HEK293 (cell line): ENCODE results near the gene VPS9D1.

Source experiments
- CTCF ChIA-PET: fragments of 350-600 bp; formaldehyde crosslinking; extraction: SDS; loops from one replicate; lab custom pipeline; 2021; ENCODE audit warnings: antibody characterized with exemption; lab: Yijun Ruan, JAX
- POLR2A ChIA-PET: fragments of 300-600 bp; formaldehyde crosslinking; extraction: SDS; loops from one replicate; lab custom pipeline; 2020; ENCODE audit warnings: antibody characterized with exemption, inconsistent platforms; lab: Yijun Ruan, JAX
- H3K27ac ChIP-seq: fragments of 200-500 bp; sonication (Bioruptor generic); 2 replicates; pipeline ENCODE4 v1.5.1; 2014; ENCODE audit warnings: low read depth, low read length, control low read depth, inconsistent platforms; ENCODE audit errors: extremely low read depth
- H3K36me3 ChIP-seq, 2 experiments: fragments of 200-500 bp in 1 of 2; sonication (Bioruptor generic) in 1 of 2; 1 replicate in 1 of 2; 2 replicates in 1 of 2; pipeline ENCODE4 v1.5.1; 2014 to 2017; ENCODE audit warnings: inconsistent platforms in 2 of 2, low read length in 2 of 2; ENCODE audit not compliant: control insufficient read depth in 2 of 2, insufficient read depth in 1 of 2
- H3K4me1 ChIP-seq: fragments of 200-500 bp; sonication (Bioruptor generic); 2 replicates; pipeline ENCODE4 v1.5.1; 2014; ENCODE audit warnings: mild to moderate bottlenecking, low read length, inconsistent platforms; ENCODE audit not compliant: control insufficient read depth, insufficient read depth
- H3K4me3 ChIP-seq: 2 replicates; pipeline ENCODE4 v1.5.1; 2011; ENCODE audit warnings: low read depth, mild to moderate bottlenecking, control low read depth, low read length, moderate library complexity
- H3K9me3 ChIP-seq: fragments of 200-500 bp; sonication (Bioruptor generic); 2 replicates; pipeline ENCODE4 v1.5.1; 2014; ENCODE audit warnings: low read depth, low read length, inconsistent platforms; ENCODE audit not compliant: control insufficient read depth, insufficient read depth
- GFI1B ChIP-seq: fragments of 450-650 bp; formaldehyde crosslinking; IDR thresholded peaks from 2 replicates; pipeline ENCODE4 v1.5.1; 2016; ENCODE audit warnings: missing biosample characterization, missing genetic modification characterization
- IKZF3 ChIP-seq: fragments of 450-650 bp; IDR thresholded peaks from 2 replicates; pipeline ENCODE4 v1.5.0; 2018; ENCODE audit warnings: missing biosample characterization, mild to moderate bottlenecking, missing genetic modification characterization, moderate library complexity
- REPIN1 ChIP-seq: fragments of 450-650 bp; formaldehyde crosslinking; IDR thresholded peaks from 2 replicates; pipeline ENCODE4 v1.5.1; 2017; ENCODE audit warnings: missing biosample characterization, missing genetic modification characterization, low read depth
- SP3 ChIP-seq: fragments of 450-650 bp; formaldehyde crosslinking; IDR thresholded peaks from 2 replicates; pipeline ENCODE4 v1.5.1; 2016; ENCODE audit warnings: missing biosample characterization, missing genetic modification characterization
- ZBTB48 ChIP-seq: fragments of 450-650 bp; formaldehyde crosslinking; IDR thresholded peaks from 2 replicates; pipeline ENCODE4 v1.5.1; 2016; ENCODE audit warnings: missing biosample characterization, missing genetic modification characterization
- ZBTB7A ChIP-seq: fragments of 450-650 bp; formaldehyde crosslinking; IDR thresholded peaks from 2 replicates; pipeline ENCODE4 v1.5.1; 2016; ENCODE audit warnings: low read depth, missing biosample characterization, missing genetic modification characterization
- ZNF157 ChIP-seq: fragments of 450-650 bp; formaldehyde crosslinking; IDR thresholded peaks from 2 replicates; pipeline ENCODE4 v1.5.1; 2016; ENCODE audit warnings: missing biosample characterization, missing genetic modification characterization
- ZNF211 ChIP-seq: fragments of 450-650 bp; formaldehyde crosslinking; IDR thresholded peaks from 2 replicates; pipeline ENCODE4 v1.5.1; 2016; ENCODE audit warnings: low read depth, missing biosample characterization, missing genetic modification characterization
- ZNF239 ChIP-seq: fragments of 450-650 bp; formaldehyde crosslinking; IDR thresholded peaks from 2 replicates; pipeline ENCODE4 v1.5.1; 2016; ENCODE audit warnings: missing biosample characterization, missing genetic modification characterization
- ZNF335 ChIP-seq: fragments of 450-650 bp; formaldehyde crosslinking; conservative IDR thresholded peaks from 2 replicates; pipeline ENCODE4 v1.5.1; 2016; ENCODE audit warnings: missing biosample characterization, missing genetic modification characterization
- ZNF404 ChIP-seq: fragments of 450-650 bp; formaldehyde crosslinking; IDR thresholded peaks from 2 replicates; pipeline ENCODE4 v1.5.1; 2017; ENCODE audit warnings: missing biosample characterization, missing genetic modification characterization
- ZNF514 ChIP-seq: fragments of 450-650 bp; formaldehyde crosslinking; IDR thresholded peaks from 2 replicates; pipeline ENCODE4 v1.5.1; 2016; ENCODE audit warnings: missing biosample characterization, missing genetic modification characterization
- ZNF571 ChIP-seq: fragments of 450-650 bp; formaldehyde crosslinking; IDR thresholded peaks from 2 replicates; pipeline ENCODE4 v1.5.0; 2017; ENCODE audit warnings: missing biosample characterization, missing genetic modification characterization
- ZNF600 ChIP-seq: fragments of 450-650 bp; formaldehyde crosslinking; IDR thresholded peaks from 2 replicates; pipeline ENCODE4 v1.5.1; 2016; ENCODE audit warnings: missing biosample characterization, missing genetic modification characterization
- ZNF792 ChIP-seq: fragments of 450-650 bp; formaldehyde crosslinking; IDR thresholded peaks from 2 replicates; pipeline ENCODE4 v1.5.1; 2016; ENCODE audit warnings: missing biosample characterization, missing genetic modification characterization
- TF ChIP-seq, protein P1 (sequence below): fragments of 450-650 bp; IDR thresholded peaks from 2 replicates; pipeline ENCODE4 v1.5.1; 2018; ENCODE audit warnings: missing biosample characterization, mild to moderate bottlenecking, missing genetic modification characterization
- TF ChIP-seq, protein P2 (sequence below): fragments of 450-650 bp; formaldehyde crosslinking; IDR thresholded peaks from 2 replicates; pipeline ENCODE4 v1.5.1; 2016; ENCODE audit warnings: missing biosample characterization, missing genetic modification characterization
- TF ChIP-seq, protein P3 (sequence below): fragments of 450-650 bp; formaldehyde crosslinking; IDR thresholded peaks from 2 replicates; pipeline ENCODE4 v1.5.1; 2016; ENCODE audit warnings: missing biosample characterization, missing genetic modification characterization
- TF ChIP-seq, protein P4 (sequence below): fragments of 450-650 bp; formaldehyde crosslinking; IDR thresholded peaks from 2 replicates; pipeline ENCODE4 v1.5.1; 2016; ENCODE audit warnings: missing biosample characterization, missing genetic modification characterization, borderline replicate concordance
- TF ChIP-seq, protein P5 (sequence below): fragments of 450-650 bp; formaldehyde crosslinking; IDR thresholded peaks from 2 replicates; pipeline ENCODE4 v1.5.1; 2016; ENCODE audit warnings: missing biosample characterization, missing genetic modification characterization
- TF ChIP-seq, protein P6 (sequence below): fragments of 450-650 bp; formaldehyde crosslinking; IDR thresholded peaks from 2 replicates; pipeline ENCODE4 v1.5.1; 2016; ENCODE audit warnings: missing biosample characterization, missing genetic modification characterization

VPS9D1 gene

DNA sequence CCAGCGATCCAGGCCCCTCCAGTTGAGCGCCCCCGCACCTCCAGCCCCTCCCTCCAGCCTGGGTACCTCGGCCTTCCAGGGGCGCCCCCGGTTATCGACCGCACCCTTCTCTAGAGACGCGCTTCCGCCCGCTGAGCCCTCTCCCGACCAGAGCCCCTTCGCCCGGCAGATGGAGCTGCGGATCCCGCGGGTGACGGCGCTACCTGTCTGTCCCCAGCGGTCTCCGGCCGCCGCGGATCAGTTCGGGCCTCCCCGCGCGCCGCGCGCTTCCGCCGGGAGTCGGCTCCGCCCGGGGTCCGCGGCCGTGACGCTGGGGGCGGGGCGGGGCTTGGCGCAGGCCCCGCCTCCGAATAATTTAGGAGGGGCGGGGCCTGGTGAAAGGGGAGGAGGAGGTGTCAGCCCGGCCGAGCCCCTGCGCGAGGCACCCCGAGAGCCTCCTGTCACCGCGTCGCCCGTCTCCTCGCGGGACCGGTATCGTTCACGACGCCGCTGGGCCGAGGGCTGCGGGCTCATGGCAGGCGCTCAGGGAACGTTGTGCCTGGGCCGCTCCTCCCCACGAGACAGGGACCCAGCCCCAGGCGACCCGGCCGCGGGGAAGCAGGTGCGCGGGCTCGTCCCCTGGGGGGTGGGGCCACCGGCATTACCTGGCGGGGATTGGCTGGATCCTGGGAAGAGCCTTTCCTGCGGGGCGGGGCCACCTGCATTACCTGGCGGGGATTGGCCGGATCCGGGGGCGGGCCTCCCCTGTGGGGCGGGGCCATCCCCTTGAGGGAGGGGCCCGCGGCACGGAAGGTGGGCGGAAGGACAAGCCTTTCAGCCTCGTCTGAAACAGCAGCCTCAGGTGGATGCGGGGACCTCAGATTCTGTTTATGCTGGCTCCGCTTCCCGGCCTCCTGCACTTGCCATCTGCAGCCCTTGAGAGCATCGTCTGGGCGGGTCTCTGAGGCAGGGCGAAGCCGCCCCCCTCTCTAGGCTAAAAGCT lies 19.0 kb downstream of the VPS9D1 start, which contains the start of gene SPATA2L (continued):
- TF ChIP-seq, protein P1, sequence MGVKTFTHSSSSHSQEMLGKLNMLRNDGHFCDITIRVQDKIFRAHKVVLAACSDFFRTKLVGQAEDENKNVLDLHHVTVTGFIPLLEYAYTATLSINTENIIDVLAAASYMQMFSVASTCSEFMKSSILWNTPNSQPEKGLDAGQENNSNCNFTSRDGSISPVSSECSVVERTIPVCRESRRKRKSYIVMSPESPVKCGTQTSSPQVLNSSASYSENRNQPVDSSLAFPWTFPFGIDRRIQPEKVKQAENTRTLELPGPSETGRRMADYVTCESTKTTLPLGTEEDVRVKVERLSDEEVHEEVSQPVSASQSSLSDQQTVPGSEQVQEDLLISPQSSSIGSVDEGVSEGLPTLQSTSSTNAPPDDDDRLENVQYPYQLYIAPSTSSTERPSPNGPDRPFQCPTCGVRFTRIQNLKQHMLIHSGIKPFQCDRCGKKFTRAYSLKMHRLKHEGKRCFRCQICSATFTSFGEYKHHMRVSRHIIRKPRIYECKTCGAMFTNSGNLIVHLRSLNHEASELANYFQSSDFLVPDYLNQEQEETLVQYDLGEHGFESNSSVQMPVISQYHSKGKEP (tag by site-specific recombination), result no peak
- TF ChIP-seq ZNF792 (tag by site-specific recombination) (no peak), GFI1B (no peak), ZNF239 (tag by site-specific recombination) (no peak), SP3 (peak; percentile 96), ZNF571 (tag by site-specific recombination) (no peak), ZNF514 (no peak), ZNF157 (tag by site-specific recombination) (no peak), ZNF404 (tag by site-specific recombination) (no peak)
- TF ChIP-seq, protein P2, sequence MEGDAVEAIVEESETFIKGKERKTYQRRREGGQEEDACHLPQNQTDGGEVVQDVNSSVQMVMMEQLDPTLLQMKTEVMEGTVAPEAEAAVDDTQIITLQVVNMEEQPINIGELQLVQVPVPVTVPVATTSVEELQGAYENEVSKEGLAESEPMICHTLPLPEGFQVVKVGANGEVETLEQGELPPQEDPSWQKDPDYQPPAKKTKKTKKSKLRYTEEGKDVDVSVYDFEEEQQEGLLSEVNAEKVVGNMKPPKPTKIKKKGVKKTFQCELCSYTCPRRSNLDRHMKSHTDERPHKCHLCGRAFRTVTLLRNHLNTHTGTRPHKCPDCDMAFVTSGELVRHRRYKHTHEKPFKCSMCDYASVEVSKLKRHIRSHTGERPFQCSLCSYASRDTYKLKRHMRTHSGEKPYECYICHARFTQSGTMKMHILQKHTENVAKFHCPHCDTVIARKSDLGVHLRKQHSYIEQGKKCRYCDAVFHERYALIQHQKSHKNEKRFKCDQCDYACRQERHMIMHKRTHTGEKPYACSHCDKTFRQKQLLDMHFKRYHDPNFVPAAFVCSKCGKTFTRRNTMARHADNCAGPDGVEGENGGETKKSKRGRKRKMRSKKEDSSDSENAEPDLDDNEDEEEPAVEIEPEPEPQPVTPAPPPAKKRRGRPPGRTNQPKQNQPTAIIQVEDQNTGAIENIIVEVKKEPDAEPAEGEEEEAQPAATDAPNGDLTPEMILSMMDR (tag by site-specific recombination), result peak; percentile 77; the same call in 1 of the 2 replicates
- TF ChIP-seq, all 188 proteins: peak for 29

DNA sequence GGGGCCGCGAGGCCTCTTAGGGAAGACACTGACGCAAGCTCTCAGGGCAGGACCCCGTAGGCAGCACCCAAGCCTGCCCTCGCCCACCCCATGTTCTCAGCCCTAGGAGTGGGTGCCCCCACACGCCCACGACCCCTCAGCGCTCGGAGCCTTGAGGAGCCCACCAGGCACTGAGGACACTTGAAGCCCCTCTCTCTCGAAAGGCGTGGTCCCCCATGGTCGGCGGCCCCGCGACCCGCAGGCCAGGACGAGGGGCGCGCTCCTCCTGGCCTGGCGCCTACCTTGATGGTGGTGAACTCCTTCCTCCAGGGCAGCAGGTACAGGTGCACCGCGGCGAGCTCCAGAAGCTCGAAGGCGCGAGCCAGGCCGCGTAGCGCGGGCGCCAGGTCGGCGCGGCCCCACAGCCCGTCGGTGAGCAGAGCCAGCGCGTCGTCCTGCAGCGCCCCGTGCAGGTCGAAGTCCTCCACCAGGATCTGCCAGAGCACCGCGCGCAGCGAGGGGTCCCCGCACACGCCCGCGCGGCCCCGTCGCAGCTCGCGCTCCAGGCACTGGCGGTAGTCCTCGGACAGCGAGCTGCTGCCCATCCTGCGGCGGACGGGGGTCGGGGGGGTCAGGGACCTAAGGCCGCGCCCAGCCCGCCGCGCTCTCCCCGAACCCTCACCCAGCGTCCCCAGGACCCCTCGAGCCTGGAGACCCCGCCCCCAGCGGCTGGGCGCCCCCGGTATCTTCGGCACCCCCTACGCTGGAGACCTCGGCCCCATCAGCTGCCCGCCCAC lies 19.9 kb downstream of the VPS9D1 start:
- Histone ChIP-seq H3K36me3 (peaks cover 0 to 29% of the 10 kb centered on the region in 2 experiments; a peak in 2 of 3 replicates), H3K4me3 (peak overlapping the region; percentile 68), H3K27ac (peak overlapping the region; percentile 65), H3K4me1 (peaks cover 8% of the 10 kb centered on the region), H3K9me3 (no peaks in the 10 kb centered on the region)
- ChIA-PET POLR2A (interaction anchor here (0.7 to 2.5 kb wide), 14 partner anchors 8 to 221 kb away, joined by 3 to 17 read pairs (median 4); partner anchors contain the start of genes CDK10, SPG7, TCF25 and VPS9D1), CTCF (interaction anchor here (0.6 to 2.2 kb wide), 10 partner anchors 8 to 320 kb away, joined by 3 to 12 read pairs (median 3); no protein-coding TSS in a partner anchor)
- TF ChIP-seq, protein P3, sequence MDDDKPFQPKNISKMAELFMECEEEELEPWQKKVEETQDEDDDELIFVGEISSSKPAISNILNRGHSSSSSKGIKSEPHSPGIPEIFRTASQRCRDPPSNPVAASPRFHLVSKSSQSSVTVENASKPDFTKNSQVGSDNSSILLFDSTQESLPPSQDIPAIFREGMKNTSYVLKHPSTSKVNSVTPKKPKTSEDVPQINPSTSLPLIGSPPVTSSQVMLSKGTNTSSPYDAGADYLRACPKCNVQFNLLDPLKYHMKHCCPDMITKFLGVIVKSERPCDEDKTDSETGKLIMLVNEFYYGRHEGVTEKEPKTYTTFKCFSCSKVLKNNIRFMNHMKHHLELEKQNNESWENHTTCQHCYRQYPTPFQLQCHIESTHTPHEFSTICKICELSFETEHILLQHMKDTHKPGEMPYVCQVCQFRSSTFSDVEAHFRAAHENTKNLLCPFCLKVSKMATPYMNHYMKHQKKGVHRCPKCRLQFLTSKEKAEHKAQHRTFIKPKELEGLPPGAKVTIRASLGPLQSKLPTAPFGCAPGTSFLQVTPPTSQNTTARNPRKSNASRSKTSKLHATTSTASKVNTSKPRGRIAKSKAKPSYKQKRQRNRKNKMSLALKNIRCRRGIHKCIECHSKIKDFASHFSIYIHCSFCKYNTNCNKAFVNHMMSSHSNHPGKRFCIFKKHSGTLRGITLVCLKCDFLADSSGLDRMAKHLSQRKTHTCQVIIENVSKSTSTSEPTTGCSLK (tag by site-specific recombination), result 0 out of 2 replicates have a peak, but pooled peaks have one; percentile 43
- TF ChIP-seq ZBTB7A (tag by site-specific recombination) (peak; percentile 46), ZNF335 (tag by site-specific recombination) (peak; percentile 4; the same call in 1 of the 2 replicates), ZBTB48 (tag by site-specific recombination) (peak; percentile 16; the same call in 1 of the 2 replicates), IKZF3 (tag by site-specific recombination) (no peak), REPIN1 (tag by site-specific recombination) (no peak), ZNF600 (tag by site-specific recombination) (peak; percentile 63; the same call in 1 of the 2 replicates), ZNF211 (tag by site-specific recombination) (no peak)
- TF ChIP-seq, protein P4, sequence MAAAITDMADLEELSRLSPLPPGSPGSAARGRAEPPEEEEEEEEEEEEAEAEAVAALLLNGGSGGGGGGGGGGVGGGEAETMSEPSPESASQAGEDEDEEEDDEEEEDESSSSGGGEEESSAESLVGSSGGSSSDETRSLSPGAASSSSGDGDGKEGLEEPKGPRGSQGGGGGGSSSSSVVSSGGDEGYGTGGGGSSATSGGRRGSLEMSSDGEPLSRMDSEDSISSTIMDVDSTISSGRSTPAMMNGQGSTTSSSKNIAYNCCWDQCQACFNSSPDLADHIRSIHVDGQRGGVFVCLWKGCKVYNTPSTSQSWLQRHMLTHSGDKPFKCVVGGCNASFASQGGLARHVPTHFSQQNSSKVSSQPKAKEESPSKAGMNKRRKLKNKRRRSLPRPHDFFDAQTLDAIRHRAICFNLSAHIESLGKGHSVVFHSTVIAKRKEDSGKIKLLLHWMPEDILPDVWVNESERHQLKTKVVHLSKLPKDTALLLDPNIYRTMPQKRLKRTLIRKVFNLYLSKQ (tag by site-specific recombination), result no peak
- TF ChIP-seq, protein P5, sequence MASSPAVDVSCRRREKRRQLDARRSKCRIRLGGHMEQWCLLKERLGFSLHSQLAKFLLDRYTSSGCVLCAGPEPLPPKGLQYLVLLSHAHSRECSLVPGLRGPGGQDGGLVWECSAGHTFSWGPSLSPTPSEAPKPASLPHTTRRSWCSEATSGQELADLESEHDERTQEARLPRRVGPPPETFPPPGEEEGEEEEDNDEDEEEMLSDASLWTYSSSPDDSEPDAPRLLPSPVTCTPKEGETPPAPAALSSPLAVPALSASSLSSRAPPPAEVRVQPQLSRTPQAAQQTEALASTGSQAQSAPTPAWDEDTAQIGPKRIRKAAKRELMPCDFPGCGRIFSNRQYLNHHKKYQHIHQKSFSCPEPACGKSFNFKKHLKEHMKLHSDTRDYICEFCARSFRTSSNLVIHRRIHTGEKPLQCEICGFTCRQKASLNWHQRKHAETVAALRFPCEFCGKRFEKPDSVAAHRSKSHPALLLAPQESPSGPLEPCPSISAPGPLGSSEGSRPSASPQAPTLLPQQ (tag by site-specific recombination), result peak; percentile 68
- TF ChIP-seq, protein P6, sequence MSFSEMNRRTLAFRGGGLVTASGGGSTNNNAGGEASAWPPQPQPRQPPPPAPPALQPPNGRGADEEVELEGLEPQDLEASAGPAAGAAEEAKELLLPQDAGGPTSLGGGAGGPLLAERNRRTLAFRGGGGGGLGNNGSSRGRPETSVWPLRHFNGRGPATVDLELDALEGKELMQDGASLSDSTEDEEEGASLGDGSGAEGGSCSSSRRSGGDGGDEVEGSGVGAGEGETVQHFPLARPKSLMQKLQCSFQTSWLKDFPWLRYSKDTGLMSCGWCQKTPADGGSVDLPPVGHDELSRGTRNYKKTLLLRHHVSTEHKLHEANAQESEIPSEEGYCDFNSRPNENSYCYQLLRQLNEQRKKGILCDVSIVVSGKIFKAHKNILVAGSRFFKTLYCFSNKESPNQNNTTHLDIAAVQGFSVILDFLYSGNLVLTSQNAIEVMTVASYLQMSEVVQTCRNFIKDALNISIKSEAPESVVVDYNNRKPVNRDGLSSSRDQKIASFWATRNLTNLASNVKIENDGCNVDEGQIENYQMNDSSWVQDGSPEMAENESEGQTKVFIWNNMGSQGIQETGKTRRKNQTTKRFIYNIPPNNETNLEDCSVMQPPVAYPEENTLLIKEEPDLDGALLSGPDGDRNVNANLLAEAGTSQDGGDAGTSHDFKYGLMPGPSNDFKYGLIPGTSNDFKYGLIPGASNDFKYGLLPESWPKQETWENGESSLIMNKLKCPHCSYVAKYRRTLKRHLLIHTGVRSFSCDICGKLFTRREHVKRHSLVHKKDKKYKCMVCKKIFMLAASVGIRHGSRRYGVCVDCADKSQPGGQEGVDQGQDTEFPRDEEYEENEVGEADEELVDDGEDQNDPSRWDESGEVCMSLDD (tag by site-specific recombination), result no peak
